Activated CD4-positive, alpha-beta T cell treated with anti-CD3 and anti-CD28 coated beads for 48 hours (primary cell): Measurements from ENCODE around the gene MGAM2.

ENCODE experiments used
- DNase-seq: peaks from one replicate; pipeline ENCODE4 v3.0.0-alpha.2; 2020

Gene MGAM2

GRCh38 chr7:142123184-142123583, 11.7 kb downstream of the MGAM2 start:
- DNase-seq, result no peak

DNA sequence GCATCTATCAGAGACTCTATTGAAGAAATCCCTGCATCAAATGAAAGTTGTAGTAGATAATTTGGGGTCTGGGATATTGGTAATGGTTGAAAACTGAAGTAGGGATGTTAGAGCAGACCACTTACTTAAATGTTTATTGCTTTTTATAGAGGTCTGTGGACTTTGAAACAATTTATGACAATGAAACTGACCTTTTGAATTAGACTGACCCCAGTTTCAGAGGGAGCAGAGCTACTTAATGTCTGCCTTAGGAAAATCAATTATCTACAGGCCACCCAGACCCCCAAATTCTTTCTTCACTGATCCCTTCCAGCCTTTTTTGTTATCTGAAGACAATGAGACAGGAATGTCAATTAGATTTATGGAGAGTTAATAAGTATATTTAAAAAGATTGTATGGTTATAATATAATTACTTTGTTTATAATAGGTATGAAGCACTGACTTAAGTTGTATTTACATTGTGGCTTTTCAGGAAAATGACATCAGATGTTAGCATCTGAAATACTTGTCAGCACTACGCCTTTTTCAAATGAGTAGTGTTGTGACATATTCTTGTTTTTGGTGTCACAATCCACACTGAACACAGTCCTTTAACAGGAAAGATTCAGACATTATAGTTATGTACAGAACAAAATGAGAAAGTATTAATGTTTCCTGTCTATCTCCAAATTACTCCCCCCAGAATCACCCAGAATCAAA, 13.9 kb downstream of the MGAM2 start:
- no peak for DNase-seq

GRCh38 chr7:142130267-142130666, 18.7 kb downstream of the MGAM2 start:
- DNase-seq, result no peak

DNA sequence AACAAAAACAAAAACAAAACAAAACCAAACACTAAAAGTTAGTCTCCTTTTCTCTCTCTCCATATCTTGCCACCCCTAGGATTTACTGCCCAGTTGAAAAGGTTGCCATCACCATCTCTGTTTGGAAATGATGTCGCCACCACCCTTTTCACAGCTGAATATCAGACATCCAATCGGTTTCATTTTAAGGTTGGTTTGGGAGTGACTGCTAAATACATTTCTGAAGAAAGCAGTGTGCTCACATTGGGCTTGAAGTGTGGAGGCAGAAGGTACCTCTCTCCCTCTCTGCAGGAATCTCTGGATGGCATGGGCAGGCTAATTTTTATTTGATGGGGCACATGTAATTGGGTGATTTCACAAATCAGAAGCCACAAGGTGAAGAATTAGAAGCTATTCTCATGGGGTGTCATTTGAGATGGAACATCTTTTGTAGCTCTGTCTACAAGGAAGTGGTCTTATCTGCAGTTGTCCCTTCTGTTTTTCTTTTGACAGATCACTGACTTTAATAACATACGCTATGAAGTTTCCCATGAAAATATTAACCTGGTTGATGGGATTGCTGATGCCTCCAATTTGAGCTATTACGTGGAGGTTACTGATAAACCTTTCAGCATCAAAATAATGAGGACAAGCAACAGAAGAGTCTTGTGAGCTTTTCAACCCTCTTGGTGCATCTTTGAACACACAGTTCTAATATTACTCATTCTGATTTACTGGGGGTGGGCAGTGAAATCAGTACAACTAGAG, 20.1 kb downstream of the MGAM2 start:
- DNase-seq, result no peak

- DNase-seq, result no peak
Measured at GRCh38 chr7:142133731-142134148, 22.2 kb downstream of the MGAM2 start.

DNA sequence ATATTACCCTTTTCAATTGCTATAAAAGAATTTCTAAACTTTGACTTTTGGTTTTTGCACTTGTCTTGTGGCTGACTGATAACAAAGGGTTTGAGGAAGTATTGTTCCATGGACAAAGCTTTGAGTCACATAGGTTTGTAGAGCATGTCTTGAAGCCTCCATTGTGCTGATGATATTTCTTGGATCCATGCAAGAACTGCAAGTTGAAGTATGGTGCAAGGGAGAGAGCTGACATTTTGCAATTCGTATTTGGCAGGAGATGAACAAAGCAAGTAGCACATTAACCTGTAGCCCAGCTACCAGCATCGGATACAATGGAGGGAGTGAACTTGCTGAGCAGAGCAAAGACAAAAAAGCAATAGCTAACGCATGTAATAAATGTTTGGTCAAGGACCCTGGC, 23.4 kb downstream of the MGAM2 start:
- DNase-seq, result no peak

DNA sequence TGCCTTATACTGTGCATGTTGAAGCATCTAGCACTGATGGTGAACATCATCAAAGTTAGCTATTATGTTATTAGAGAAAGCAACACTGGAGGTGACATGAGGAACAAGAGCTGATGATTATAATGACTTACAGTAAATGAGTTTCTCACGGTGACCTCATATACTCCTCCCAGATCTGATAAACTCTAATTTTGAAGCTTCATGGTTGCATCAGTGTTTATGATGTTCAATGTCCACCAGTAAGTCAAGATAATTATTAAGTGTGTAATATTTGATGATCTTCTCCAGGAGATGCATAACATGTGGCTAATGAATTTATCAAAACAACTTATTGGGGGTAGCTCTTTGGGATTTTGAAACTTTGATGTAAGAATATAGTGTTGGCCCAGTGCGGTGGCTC, 27.5 kb downstream of the MGAM2 start:
- DNase-seq, result no peak

GRCh38 chr7:142139597-142140400, 28.3 kb downstream of the MGAM2 start:
- DNase-seq, result no peak

- no peak for DNase-seq
Measured at GRCh38 chr7:142140401-142140959, 29.0 kb downstream of the MGAM2 start.

- no peak for DNase-seq
Measured at GRCh38 chr7:142142702-142143101, 31.2 kb downstream of the MGAM2 start.

DNA sequence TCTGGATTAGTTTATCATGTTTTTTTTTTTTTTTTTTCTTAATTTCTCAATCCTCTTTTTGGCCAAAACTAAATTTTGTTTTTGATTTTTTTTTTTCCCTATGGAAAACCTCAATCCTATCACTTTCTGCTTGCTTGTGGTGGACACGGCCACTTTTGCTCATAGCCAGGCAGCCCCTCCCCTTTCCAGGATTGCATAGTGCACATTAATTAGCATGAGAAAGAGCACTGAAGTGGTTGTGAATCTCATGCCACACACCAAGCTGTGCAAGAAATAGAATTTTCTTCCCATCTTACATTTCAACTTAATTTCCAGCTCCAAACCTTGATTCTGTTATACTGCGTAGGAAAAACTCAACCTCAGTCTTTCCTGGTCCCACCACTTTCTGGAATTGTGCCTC, 34.6 kb downstream of the MGAM2 start:
- DNase-seq, result no peak

DNA sequence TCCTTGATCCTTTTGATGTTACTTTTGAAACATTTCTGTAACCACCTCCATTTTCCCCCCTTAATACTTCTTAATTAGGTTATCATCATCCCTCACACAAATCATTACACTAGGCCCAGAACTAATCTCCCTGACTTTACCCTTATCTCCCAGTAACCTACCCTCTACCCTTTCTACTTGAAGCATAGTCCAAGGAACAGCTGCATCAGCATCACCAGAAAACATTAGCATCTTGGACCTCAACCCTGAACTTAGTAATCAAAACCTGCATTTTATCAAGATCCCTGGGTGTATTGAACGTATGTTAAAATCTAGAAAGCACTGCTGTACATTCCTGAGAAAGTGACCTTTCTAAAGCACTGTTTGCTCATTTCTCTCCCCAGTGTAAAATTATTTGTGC, 38.8 kb downstream of the MGAM2 start:
- no peak for DNase-seq

GRCh38 chr7:142150869-142151268, 39.4 kb downstream of the MGAM2 start:
- no peak for DNase-seq

GRCh38 chr7:142152076-142152475, 40.6 kb downstream of the MGAM2 start:
- DNase-seq, result no peak

GRCh38 chr7:142153400-142153799, 41.9 kb downstream of the MGAM2 start:
- peak; percentile 7 for DNase-seq

DNA sequence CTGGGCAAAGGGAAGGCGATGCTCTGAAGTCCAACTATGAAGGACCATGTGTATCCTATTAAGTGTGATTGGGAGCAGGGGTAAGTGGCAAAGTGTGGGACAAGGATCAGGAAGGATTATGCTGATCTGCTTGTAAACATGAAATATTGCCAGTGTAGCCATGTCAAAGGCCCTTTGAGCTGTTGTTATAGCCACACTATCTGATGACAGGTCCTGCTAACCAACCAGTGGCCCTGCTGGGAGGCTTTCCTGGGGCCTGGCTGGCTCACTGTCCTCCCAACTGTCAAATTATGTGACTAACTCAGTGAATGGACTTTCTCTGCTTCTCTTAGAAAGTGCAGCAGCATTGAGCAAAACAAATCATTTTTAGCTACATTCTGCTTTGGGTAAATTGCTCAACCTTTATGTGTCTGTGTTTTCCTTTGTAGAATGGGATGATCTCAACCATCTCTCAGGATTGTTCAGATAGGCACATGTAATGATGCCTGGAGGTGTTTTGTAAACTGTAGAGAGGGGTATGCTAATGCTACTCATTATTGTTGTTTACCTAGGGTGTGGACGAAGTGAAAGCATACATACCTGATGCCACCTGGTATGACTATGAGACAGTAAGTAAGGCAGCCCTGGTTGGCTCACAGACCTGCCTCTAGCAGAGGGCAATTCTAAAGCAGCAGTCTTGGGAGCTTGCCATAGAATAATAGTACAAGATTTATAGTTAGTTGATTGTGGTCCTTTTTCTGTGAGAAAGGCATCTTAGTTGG, 47.4 kb downstream of the MGAM2 start:
- no peak for DNase-seq

- DNase-seq, result no peak
Measured at GRCh38 chr7:142161921-142162320, 50.4 kb downstream of the MGAM2 start.

GRCh38 chr7:142168746-142169145, 57.2 kb downstream of the MGAM2 start:
- no peak for DNase-seq

DNA sequence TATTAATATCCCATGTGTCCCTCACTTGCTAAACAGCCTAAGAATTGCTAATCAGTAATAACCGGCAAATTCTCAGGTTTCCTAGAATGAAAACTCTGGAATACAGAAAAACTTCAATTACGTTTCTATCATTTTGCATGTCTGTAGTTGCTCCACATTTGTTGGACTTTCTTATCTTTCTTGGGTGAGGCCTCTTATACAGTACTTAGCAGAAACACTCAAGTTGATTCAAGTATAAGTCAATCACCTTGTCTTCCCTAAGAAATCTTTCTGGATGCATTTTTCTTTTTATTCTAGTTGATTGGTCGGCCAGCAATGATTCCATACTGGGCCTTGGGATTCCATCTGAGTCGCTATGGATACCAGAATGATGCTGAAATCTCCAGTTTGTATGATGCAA, 61.4 kb downstream of the MGAM2 start:
- no peak for DNase-seq

- DNase-seq, result no peak
Measured at GRCh38 chr7:142174441-142174840, 62.9 kb downstream of the MGAM2 start.

DNA sequence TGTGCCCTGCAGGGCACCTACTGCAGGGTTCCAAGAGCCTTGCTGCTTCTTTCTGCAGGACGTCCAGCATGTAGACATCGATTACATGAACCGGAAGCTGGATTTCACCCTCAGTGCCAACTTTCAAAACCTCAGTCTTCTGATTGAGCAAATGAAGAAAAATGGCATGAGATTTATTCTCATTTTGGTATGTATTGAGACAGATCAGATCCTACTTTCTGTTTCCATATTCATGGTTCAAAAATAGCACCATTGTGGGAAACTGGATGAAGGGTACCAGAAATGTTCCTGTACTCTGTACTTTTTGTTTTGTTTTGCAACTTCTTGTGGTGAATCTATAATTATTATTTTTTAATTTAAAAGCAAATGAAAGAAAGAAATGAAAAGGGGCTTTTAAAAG, 64.1 kb downstream of the MGAM2 start:
- DNase-seq, result no peak

DNA sequence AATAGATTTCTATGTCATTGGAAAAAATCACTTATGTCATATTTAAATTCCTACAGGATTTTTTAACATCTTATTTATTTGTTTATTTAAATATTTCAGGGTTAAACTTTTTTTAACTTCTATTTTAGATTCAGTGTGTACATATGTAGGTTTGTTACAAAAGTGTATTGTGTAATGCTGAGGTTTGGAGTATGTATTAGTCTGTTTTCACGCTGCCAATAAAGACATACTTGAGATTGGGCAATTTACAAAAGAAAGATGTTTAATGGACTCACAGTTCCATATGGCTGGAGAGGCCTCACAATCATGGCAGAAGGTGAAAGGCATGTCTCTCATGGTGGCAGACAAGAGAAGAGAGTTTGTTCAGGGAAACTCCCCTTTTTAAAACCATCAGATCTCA, 65.4 kb downstream of the MGAM2 start:
- DNase-seq, result no peak

DNA sequence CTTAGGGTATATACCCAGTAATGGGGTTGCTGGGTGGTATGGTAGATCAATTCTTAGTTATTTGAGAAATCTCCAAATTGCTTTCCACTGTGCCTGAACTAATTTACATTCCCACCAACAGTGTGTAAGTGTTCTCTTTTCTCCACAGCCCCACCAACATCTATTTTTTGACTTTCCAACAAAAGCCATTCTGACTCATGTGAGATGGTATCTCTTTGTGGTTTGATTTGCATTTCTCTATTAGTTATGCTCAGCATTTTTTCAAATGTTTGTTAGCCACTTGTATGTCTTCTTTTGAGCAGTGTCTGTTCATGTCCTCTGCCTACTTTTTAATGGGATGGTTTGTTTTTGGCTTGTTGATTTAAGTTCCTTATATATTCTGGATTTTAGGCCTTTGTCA, 66.4 kb downstream of the MGAM2 start:
- DNase-seq, result no peak
